ENCODE results near the gene DNAJA4. TPM values are rescaled to one million over a fixed set of nuclear protein-coding genes. Genes with fewer than 3 reads are reported as not detected.

The DNAJA4 gene
- total RNA-seq, 1 donor from 2014 or later: 70.8 TPM

GRCh38 chr15:78315686-78316282 is 51.4 kb downstream of the DNAJA4 start:
- no peak overlapping the region for H3K4me3 Mint-ChIP-seq
- H3K27me3 Mint-ChIP-seq (ENCODE audit: insufficient read depth): peaks cover 5% of the 10 kb centered on the region
- no peak for DNase-seq (ENCODE audit: low spot score)
- H3K27ac Mint-ChIP-seq: no peak overlapping the region
- H3K36me3 Mint-ChIP-seq (ENCODE audit: low read depth): no peaks in the 10 kb centered on the region
- no peaks in the 10 kb centered on the region for H3K9me3 Mint-ChIP-seq
- no peaks in the 10 kb centered on the region for H3K4me1 Mint-ChIP-seq (ENCODE audit: low read depth)
- intact Hi-C loops (cut with micrococcal nuclease): no loop called here

GRCh38 chr15:78316283-78317083 is 52.1 kb downstream of the DNAJA4 start:
- Mint-ChIP-seq H3K9me3 (no peaks in the 10 kb centered on the region), H3K4me1 (ENCODE audit: low read depth) (no peaks in the 10 kb centered on the region), H3K27me3 (ENCODE audit: insufficient read depth) (peaks cover 5% of the 10 kb centered on the region), H3K4me3 (no peak overlapping the region), H3K27ac (no peak overlapping the region), H3K36me3 (ENCODE audit: low read depth) (no peaks in the 10 kb centered on the region)
- no peak for DNase-seq (ENCODE audit: low spot score)
- intact Hi-C loops (cut with micrococcal nuclease): no loop called here

GRCh38 chr15:78317145-78317836 is 52.9 kb downstream of the DNAJA4 start:
- DNase-seq (ENCODE audit: low spot score): no peak
- Mint-ChIP-seq H3K27ac (no peak overlapping the region), H3K4me3 (no peak overlapping the region), H3K36me3 (ENCODE audit: low read depth) (no peaks in the 10 kb centered on the region), H3K9me3 (no peaks in the 10 kb centered on the region), H3K4me1 (ENCODE audit: low read depth) (no peaks in the 10 kb centered on the region), H3K27me3 (ENCODE audit: insufficient read depth) (peaks cover 5% of the 10 kb centered on the region)
- intact Hi-C loops (cut with micrococcal nuclease): no loop called here

- intact Hi-C loops (cut with micrococcal nuclease): no loop called here
- no peaks in the 10 kb centered on the region for H3K4me1 Mint-ChIP-seq (ENCODE audit: low read depth)
- H3K27me3 Mint-ChIP-seq (ENCODE audit: insufficient read depth): peaks cover 5% of the 10 kb centered on the region
- no peak overlapping the region for H3K4me3 Mint-ChIP-seq
- no peaks in the 10 kb centered on the region for H3K36me3 Mint-ChIP-seq (ENCODE audit: low read depth)
- no peak overlapping the region for H3K27ac Mint-ChIP-seq
- no peak for DNase-seq (ENCODE audit: low spot score)
- no peaks in the 10 kb centered on the region for H3K9me3 Mint-ChIP-seq
These were observed 55.2 kb downstream of the DNAJA4 start for GRCh38 chr15:78319588-78319987.

GRCh38 chr15:78320183-78320582 is 55.8 kb downstream of the DNAJA4 start:
- Mint-ChIP-seq H3K27ac (no peak overlapping the region), H3K9me3 (no peaks in the 10 kb centered on the region), H3K4me1 (ENCODE audit: low read depth) (no peaks in the 10 kb centered on the region), H3K27me3 (ENCODE audit: insufficient read depth) (peaks cover 5% of the 10 kb centered on the region), H3K36me3 (ENCODE audit: low read depth) (no peaks in the 10 kb centered on the region), H3K4me3 (no peak overlapping the region)
- no peak for DNase-seq (ENCODE audit: low spot score)
- intact Hi-C loops (cut with micrococcal nuclease): no loop called here

GRCh38 chr15:78321041-78321570 is 56.7 kb downstream of the DNAJA4 start:
- Mint-ChIP-seq H3K27ac (no peak overlapping the region), H3K27me3 (ENCODE audit: insufficient read depth) (peaks cover 5% of the 10 kb centered on the region), H3K4me3 (no peak overlapping the region), H3K9me3 (no peaks in the 10 kb centered on the region), H3K4me1 (ENCODE audit: low read depth) (no peaks in the 10 kb centered on the region), H3K36me3 (ENCODE audit: low read depth) (no peaks in the 10 kb centered on the region)
- intact Hi-C loops (cut with micrococcal nuclease): no loop called here
- no peak for DNase-seq (ENCODE audit: low spot score)

GRCh38 chr15:78321786-78322185 is 57.4 kb downstream of the DNAJA4 start:
- Mint-ChIP-seq H3K4me3 (no peak overlapping the region), H3K36me3 (ENCODE audit: low read depth) (no peaks in the 10 kb centered on the region), H3K4me1 (ENCODE audit: low read depth) (no peaks in the 10 kb centered on the region), H3K27me3 (ENCODE audit: insufficient read depth) (peaks cover 5% of the 10 kb centered on the region), H3K9me3 (no peaks in the 10 kb centered on the region), H3K27ac (no peak overlapping the region)
- intact Hi-C loops (cut with micrococcal nuclease): no loop called here
- no peak for DNase-seq (ENCODE audit: low spot score)

GRCh38 chr15:78322243-78322642 is 57.9 kb downstream of the DNAJA4 start:
- no peaks in the 10 kb centered on the region for H3K4me1 Mint-ChIP-seq (ENCODE audit: low read depth)
- no peak for DNase-seq (ENCODE audit: low spot score)
- no peak overlapping the region for H3K4me3 Mint-ChIP-seq
- intact Hi-C loops (cut with micrococcal nuclease): no loop called here
- H3K36me3 Mint-ChIP-seq (ENCODE audit: low read depth): no peaks in the 10 kb centered on the region
- H3K9me3 Mint-ChIP-seq: no peaks in the 10 kb centered on the region
- H3K27ac Mint-ChIP-seq: no peak overlapping the region
- H3K27me3 Mint-ChIP-seq (ENCODE audit: insufficient read depth): peaks cover 8% of the 10 kb centered on the region

- H3K9me3 Mint-ChIP-seq: no peaks in the 10 kb centered on the region
- intact Hi-C loops (cut with micrococcal nuclease): no loop called here
These were observed 58.6 kb downstream of the DNAJA4 start for GRCh38 chr15:78322724-78323521.

GRCh38 chr15:78323693-78324092 is 59.3 kb downstream of the DNAJA4 start:
- Mint-ChIP-seq H3K36me3 (ENCODE audit: low read depth) (no peaks in the 10 kb centered on the region), H3K27me3 (ENCODE audit: insufficient read depth) (peaks cover 7% of the 10 kb centered on the region), H3K9me3 (no peaks in the 10 kb centered on the region), H3K4me3 (no peak overlapping the region), H3K4me1 (ENCODE audit: low read depth) (no peaks in the 10 kb centered on the region), H3K27ac (no peak overlapping the region)
- DNase-seq (ENCODE audit: low spot score): no peak
- intact Hi-C loops (cut with micrococcal nuclease): no loop called here

More at GRCh38 chr15:78322724-78323521, 58.6 kb downstream of the DNAJA4 start:
- no peak overlapping the region for H3K4me3 Mint-ChIP-seq
- no peaks in the 10 kb centered on the region for H3K36me3 Mint-ChIP-seq (ENCODE audit: low read depth)
- peaks cover 7% of the 10 kb centered on the region for H3K27me3 Mint-ChIP-seq (ENCODE audit: insufficient read depth)
- no peak overlapping the region for H3K27ac Mint-ChIP-seq
- no peaks in the 10 kb centered on the region for H3K4me1 Mint-ChIP-seq (ENCODE audit: low read depth)
- DNase-seq (ENCODE audit: low spot score): no peak

GRCh38 chr15:78324144-78324543 is 59.8 kb downstream of the DNAJA4 start:
- Mint-ChIP-seq H3K9me3 (no peaks in the 10 kb centered on the region), H3K4me3 (no peak overlapping the region), H3K36me3 (ENCODE audit: low read depth) (no peaks in the 10 kb centered on the region), H3K27me3 (ENCODE audit: insufficient read depth) (peaks cover 3% of the 10 kb centered on the region), H3K27ac (no peak overlapping the region), H3K4me1 (ENCODE audit: low read depth) (no peaks in the 10 kb centered on the region)
- intact Hi-C loops (cut with micrococcal nuclease): no loop called here
- DNase-seq (ENCODE audit: low spot score): no peak

GRCh38 chr15:78325092-78325843 is 60.9 kb downstream of the DNAJA4 start:
- Mint-ChIP-seq H3K9me3 (no peaks in the 10 kb centered on the region), H3K4me3 (no peak overlapping the region), H3K27ac (no peak overlapping the region), H3K36me3 (ENCODE audit: low read depth) (no peaks in the 10 kb centered on the region), H3K4me1 (ENCODE audit: low read depth) (no peaks in the 10 kb centered on the region), H3K27me3 (ENCODE audit: insufficient read depth) (peaks cover 3% of the 10 kb centered on the region)
- intact Hi-C loops (cut with micrococcal nuclease): no loop called here
- no peak for DNase-seq (ENCODE audit: low spot score)
